ENCODE results near the gene RAP1A.

- TF ChIP-seq CTCF (IDR thresholded peaks at IDR 0.05) = no peak
- no peak for TF ChIP-seq POLR2A (IDR thresholded peaks at IDR 0.05)
Observed at GRCh38 chr1:111756124-111756513, 136.5 kb downstream of the RAP1A start.
